Stomach (tissue), 9 donors: ENCODE measurements around the gene CDC5L. TPM values are rescaled to one million over a fixed set of nuclear protein-coding genes. Genes with fewer than 3 reads are reported as not detected.

Source experiments
- DNase-seq, 2 donors: peaks; one replicate each; pipeline versions ENCODE4 v3.0.0 to v3.0.0-alpha.2; 2013 to 2019
- H3K27ac ChIP-seq, 5 donors: fragments of 200-600 bp in 4 of 5; sonication (generic) in 4 of 5; one replicate each; pipeline ENCODE4 v1.5.1; 2013 to 2019; ENCODE audit warnings: mild to moderate bottlenecking in 1 of 5, moderate library complexity in 1 of 5
- H3K27me3 ChIP-seq, 3 donors: fragments of 200-600 bp; sonication (generic); one replicate each; pipeline ENCODE4 v1.5.1; 2017 to 2019; ENCODE audit warnings: mixed run types in 1 of 3
- H3K36me3 ChIP-seq, 4 donors: fragments of 200-600 bp; sonication (generic); 1 replicate in 3 of 4; 2 replicates in 1 of 4; pipeline ENCODE4 v1.5.1; 2016 to 2019
- H3K4me1 ChIP-seq, 4 donors: fragments of 200-600 bp; sonication (generic); one replicate each; pipeline ENCODE4 v1.5.1; 2016 to 2019
- H3K4me3 ChIP-seq, 4 donors: fragments of 200-600 bp; sonication (generic) in 3 of 4; one replicate each; pipeline ENCODE4 v1.5.1; 2016 to 2019; ENCODE audit warnings: mild to moderate bottlenecking in 1 of 4
- H3K9me3 ChIP-seq, 4 donors: fragments of 200-600 bp; sonication (generic); one replicate each; pipeline ENCODE4 v1.5.1; 2016 to 2019
- EP300 ChIP-seq: sonication (generic); formaldehyde crosslinking; IDR thresholded peaks from one replicate; pipeline ENCODE4 v1.6.1; 2017; ENCODE audit warnings: antibody characterized with exemption
- POLR2A ChIP-seq, 4 donors: fragments of 450-650 bp; IDR thresholded peaks; one replicate each; pipeline ENCODE4 v1.6.1; 2016; ENCODE audit warnings: antibody characterized with exemption in 4 of 4, control low read depth in 2 of 4, mild to moderate bottlenecking in 1 of 4, moderate library complexity in 1 of 4
- POLR2AphosphoS5 ChIP-seq, 3 donors: sonication (generic); formaldehyde crosslinking; IDR thresholded peaks; one replicate each; pipeline ENCODE4 v1.6.1; 2016; ENCODE audit warnings: antibody characterized with exemption in 3 of 3
- WGBS, 5 donors: extraction: QIAGEN DNeasy Blood & Tissue Kit in 3 of 5; methylation state at CpG; one replicate each; pipeline versions ENCODE4 v1.1.5 to v1.1.7; 2013 to 2018; 5-methylcytosine and 5-hydroxymethylcytosine counted together
- intact Hi-C: fragments of 100-400 bp; cut with DNase I; formaldehyde crosslinking; loops from one replicate; pipeline ENCODE4 v1.15.1; 2023; ENCODE audit warnings: low total_unique reads
- polyA plus RNA-seq, 3 donors: library from polyadenylated mRNA; stranded (reverse); fragments of 200-250 nt; gene quantifications; one replicate each; pipeline ENCODE4 v1.2.3, GENCODE V29; 2013
- total RNA-seq, 5 donors: library from RNA; depleted of rRNA; stranded (reverse); fragments of >200 nt; gene quantifications; one replicate each; pipeline versions ENCODE4 v1.1.0 to v1.2.3, GENCODE V29; 2014 to 2016
- TF ChIP-seq, protein P1 (sequence below), 7 experiments: fragments of 450-650 bp in 4 of 7; fragments of 200-600 bp in 3 of 7; sonication (generic) in 3 of 7; IDR thresholded peaks; one replicate each; pipeline ENCODE4 v1.5.1; 2016 to 2019; ENCODE audit warnings: antibody characterized with exemption in 7 of 7, control low read depth in 2 of 7, mild to moderate bottlenecking in 1 of 7
- donor health status: healthy with polysubstance abuse.
- donor health status: Bipolar disorder and iron deficiency.
- donor health status: healthy.

CDC5L gene
- total and polyA plus RNA-seq, 8 donors: 4.9 to 29.2 (median 8.2) TPM

DNA sequence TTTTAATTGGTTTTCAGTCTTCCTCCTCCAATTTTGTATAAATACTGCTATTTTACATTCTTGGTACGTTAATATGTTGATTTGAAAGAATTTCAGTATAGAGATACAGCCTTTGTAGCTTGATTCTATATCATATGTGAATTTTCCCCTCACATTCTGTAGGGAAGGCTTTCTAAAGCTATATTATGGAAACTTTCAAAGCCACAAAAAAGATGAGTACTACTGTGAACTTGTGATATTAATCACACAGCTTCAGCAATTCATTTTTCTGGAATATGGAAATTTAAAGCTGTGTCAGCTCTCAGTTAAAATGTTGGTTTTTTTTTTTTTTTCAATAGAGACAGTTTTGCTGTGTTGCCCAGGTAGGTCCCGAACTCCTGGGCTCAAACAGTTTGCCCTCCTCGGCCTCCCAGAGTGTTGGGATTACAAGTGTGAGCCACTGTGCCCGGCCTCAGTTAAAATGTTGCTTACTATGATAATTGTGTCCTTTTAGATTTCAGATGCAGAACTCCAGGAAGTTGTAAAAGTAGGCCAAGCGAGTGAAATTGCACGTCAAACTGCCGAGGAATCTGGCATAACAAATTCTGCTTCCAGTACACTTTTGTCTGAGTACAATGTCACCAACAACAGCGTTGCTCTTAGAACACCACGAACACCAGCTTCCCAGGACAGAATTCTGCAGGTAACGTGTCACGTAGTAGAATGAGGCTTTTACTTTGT, 20.6 kb downstream of the CDC5L start:
- TF ChIP-seq POLR2A (IDR thresholded peaks at IDR 0.05): no peak
- TF ChIP-seq, protein P1, sequence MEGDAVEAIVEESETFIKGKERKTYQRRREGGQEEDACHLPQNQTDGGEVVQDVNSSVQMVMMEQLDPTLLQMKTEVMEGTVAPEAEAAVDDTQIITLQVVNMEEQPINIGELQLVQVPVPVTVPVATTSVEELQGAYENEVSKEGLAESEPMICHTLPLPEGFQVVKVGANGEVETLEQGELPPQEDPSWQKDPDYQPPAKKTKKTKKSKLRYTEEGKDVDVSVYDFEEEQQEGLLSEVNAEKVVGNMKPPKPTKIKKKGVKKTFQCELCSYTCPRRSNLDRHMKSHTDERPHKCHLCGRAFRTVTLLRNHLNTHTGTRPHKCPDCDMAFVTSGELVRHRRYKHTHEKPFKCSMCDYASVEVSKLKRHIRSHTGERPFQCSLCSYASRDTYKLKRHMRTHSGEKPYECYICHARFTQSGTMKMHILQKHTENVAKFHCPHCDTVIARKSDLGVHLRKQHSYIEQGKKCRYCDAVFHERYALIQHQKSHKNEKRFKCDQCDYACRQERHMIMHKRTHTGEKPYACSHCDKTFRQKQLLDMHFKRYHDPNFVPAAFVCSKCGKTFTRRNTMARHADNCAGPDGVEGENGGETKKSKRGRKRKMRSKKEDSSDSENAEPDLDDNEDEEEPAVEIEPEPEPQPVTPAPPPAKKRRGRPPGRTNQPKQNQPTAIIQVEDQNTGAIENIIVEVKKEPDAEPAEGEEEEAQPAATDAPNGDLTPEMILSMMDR (IDR thresholded peaks at IDR 0.05): no peak
- TF ChIP-seq POLR2AphosphoS5 (IDR thresholded peaks at IDR 0.05): no peak
- WGBS, 5 donors: 95 to 97% (median 97%) methylated on average over 11 of the region's 11 CpGs
- Histone ChIP-seq H3K36me3 (peaks cover 57 to 94% (median 91%) of the 10 kb centered on the region in 4 donors), H3K27me3 (no peaks in the 10 kb centered on the region), H3K4me3 (no peak overlapping the region), H3K9me3 (no peaks in the 10 kb centered on the region), H3K27ac (no peak overlapping the region), H3K4me1 (peaks cover 0 to 3% (median 0%) of the 10 kb centered on the region in 4 donors)
- DNase-seq: no peak
- intact Hi-C loops: no loop called here

DNA sequence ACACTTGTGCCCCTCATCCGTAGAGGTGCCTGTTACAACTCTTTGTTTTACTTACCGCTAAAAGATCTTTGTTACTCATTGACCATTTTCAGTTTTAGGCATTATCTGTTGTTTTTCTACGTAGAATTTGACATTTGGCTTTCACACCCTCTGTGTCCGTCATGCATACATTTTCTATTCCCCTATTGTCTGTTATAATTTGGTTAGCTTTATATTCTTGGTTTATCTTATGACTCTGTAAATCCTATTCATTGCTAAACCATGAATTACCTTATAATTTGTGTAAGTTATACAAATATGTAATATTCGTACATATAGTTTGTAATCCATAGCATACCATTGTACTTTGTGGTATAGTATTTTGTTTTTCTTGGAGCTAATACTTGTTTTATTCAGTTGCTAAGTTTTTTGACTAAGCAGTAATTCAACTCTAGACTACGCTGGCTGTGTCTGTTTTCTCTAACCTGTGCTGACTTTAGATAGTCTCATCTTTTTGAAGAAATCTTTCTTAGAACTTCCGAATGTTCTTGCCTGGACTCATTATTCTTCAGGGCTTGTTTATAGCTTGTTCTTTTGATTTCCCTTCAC, 21.8 kb downstream of the CDC5L start:
- TF ChIP-seq, protein P1 (IDR thresholded peaks at IDR 0.05): no peak
- TF ChIP-seq EP300 (no peak), POLR2AphosphoS5 (IDR thresholded peaks at IDR 0.05) (no peak), POLR2A (IDR thresholded peaks at IDR 0.05) (no peak)
- Histone ChIP-seq H3K4me3 (no peak overlapping the region), H3K9me3 (no peaks in the 10 kb centered on the region), H3K27me3 (no peaks in the 10 kb centered on the region), H3K4me1 (no peaks in the 10 kb centered on the region), H3K27ac (no peak overlapping the region), H3K36me3 (peaks cover 62 to 96% (median 91%) of the 10 kb centered on the region in 4 donors)
- 77 to 82% (median 80%) methylated on average over 7 of the region's 7 CpGs for WGBS, 5 donors
- intact Hi-C loops: no loop called here
- no peak for DNase-seq

DNA sequence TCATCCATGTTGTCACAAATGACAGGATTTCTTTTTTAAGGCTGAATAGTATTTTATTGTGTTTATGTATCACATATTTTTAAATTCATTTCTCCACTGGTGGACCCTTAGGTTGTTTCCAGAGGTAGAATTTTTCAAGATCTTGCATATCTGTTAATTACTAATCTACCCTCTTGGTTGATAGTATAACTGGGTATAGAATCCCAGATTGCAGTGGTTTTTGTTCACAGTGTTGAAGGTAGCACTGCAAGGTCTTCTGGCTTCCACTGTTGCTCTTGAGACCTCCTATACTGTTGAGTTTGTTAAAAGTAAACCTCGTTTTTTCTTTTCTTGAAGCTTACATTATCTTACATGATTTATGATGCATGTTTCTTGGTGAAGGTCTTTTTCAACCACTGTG, 22.9 kb downstream of the CDC5L start:
- Histone ChIP-seq H3K27ac (no peak overlapping the region), H3K36me3 (peaks cover 58 to 96% (median 87%) of the 10 kb centered on the region in 4 donors), H3K4me1 (peaks cover 0 to 8% (median 5%) of the 10 kb centered on the region in 4 donors), H3K27me3 (no peaks in the 10 kb centered on the region), H3K4me3 (no peak overlapping the region), H3K9me3 (no peaks in the 10 kb centered on the region)
- DNase-seq: no peak
- 77 to 96% (median 83%) methylated on average over 1 of the region's 1 CpG for WGBS, 5 donors
- intact Hi-C loops: no loop called here
- TF ChIP-seq POLR2AphosphoS5 (IDR thresholded peaks at IDR 0.05) (no peak), POLR2A (IDR thresholded peaks at IDR 0.05) (no peak), EP300 (no peak)
- TF ChIP-seq, protein P1 (IDR thresholded peaks at IDR 0.05): no peak

DNA sequence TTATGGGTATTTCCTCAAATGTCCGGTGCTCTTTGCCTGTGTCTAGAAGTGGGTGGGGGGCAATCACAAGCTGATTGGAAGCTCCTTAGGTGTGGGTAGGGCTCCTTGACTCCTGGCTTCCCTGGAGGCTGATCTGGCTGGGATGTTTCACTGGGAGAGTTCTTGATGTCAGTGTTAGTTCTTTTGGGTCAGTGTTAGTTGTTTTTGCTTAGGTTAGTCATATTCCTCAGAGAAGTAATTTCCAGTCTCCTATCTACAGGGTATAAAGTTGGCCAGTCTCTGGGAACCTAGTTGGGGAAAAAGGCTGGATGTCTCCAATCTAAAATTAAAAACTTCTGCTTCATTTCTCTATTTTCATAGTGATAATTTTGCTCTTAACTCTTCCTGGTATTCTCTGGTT, 23.6 kb downstream of the CDC5L start:
- TF ChIP-seq EP300 (no peak), POLR2AphosphoS5 (IDR thresholded peaks at IDR 0.05) (no peak), POLR2A (IDR thresholded peaks at IDR 0.05) (no peak)
- TF ChIP-seq, protein P1 (IDR thresholded peaks at IDR 0.05): no peak
- peaks cover 0 to 16% (median 13%) of the 10 kb centered on the region in 4 donors for H3K4me1 ChIP-seq
- intact Hi-C loops: no loop called here
- DNase-seq: no peak
- H3K36me3 ChIP-seq: peaks cover 53 to 96% (median 85%) of the 10 kb centered on the region in 4 donors
- no peak overlapping the region for H3K4me3 ChIP-seq
- no peaks in the 10 kb centered on the region for H3K27me3 ChIP-seq
- no peak overlapping the region for H3K27ac ChIP-seq
- WGBS, 5 donors: 74 to 91% (median 84%) methylated on average over 1 of the region's 1 CpG
- no peaks in the 10 kb centered on the region for H3K9me3 ChIP-seq
